OCI-M2 (cell line): ENCODE measurements around the gene NFKB2.

Source experiments
- DNase-seq: peaks from one replicate; lab custom pipeline; 2025; ENCODE audit not compliant: unreplicated experiment; lab: John Stamatoyannopoulos, UW

NFKB2 gene

DNA sequence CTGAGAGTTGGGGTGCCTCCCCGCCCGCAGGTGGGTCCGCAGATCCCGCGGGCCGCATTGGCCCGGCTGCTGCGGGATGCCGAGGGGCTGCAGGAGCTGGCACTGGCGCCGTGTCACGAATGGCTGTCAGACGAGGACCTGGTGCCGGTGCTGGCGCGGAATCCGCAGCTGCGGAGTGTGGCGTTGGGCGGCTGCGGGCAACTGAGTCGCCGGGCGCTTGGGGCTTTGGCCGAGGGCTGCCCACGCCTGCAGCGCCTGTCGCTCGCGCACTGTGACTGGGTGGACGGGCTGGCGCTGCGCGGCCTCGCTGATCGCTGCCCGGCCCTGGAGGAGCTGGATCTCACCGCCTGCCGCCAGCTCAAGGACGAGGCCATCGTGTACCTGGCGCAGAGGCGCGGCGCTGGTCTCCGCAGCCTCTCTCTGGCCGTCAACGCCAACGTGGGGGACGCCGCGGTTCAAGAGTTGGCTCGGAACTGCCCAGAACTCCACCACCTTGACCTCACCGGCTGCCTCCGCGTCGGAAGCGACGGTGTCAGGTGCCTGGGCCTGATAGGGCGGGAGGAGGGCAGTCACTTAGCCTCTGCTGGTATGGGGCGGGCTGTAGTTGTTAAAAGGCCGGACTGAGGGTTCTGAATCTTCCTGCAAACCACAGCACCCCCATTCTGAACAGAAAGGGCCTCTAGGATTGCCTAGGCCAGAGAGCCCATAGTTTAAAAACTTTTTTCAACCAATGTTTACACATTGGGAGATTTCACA lies 26.4 kb downstream of the NFKB2 start:
- DNase-seq = no peak

DNA sequence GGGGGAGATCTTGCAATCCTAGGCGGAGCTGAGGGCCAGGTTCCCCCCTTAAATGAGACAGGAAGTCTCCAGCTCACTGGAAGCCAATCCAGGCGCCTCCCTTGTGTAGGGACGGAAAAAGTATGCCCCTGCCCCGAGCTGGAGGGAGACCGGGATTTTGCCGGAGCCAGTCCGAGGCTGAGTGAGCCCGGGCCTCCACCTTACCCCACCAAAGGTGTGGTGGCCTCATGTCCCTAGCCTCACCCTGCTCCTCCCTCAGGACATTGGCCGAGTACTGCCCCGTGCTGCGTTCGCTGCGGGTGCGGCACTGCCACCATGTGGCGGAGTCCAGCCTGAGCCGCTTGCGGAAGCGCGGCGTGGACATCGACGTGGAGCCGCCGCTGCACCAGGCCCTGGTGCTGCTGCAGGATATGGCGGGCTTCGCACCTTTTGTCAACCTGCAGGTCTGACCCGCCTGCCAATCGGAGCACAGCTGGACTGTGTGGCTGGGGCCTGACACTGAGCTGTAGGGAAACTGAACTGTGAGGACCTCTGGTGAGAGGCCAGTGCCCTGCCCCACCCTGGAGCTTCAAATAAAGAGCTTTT lies 27.1 kb downstream of the NFKB2 start:
- no peak for DNase-seq

DNA sequence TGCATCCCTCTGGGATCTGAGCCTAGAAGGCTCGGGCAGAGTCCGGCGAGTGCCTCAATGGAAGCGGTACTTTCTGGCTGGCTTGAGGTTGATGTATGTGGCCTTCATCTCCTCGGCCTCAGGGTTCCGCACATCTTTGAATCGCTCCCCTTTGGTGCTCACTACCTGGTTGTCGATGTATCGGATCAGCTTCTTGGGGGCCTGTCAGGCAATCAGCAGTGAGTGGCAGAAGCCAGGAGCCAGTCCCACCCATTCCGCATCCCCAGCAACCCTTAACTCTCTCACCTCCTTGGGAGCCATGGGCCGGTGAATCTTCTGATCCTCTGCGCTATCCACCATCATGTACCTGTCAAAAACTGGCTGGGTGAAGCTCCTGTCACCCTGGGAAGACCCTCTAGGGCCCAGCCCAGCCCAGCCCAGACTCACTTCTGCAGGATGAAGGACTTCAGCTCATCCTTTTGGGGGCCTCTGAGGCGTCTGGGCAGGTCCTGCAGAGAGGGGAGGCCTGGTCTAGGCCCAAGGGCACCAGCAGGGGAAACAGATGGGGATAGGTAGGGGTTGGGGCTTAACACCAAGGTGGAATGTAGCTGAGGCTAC lies 28.0 kb downstream of the NFKB2 start:
- DNase-seq = no peak

DNA sequence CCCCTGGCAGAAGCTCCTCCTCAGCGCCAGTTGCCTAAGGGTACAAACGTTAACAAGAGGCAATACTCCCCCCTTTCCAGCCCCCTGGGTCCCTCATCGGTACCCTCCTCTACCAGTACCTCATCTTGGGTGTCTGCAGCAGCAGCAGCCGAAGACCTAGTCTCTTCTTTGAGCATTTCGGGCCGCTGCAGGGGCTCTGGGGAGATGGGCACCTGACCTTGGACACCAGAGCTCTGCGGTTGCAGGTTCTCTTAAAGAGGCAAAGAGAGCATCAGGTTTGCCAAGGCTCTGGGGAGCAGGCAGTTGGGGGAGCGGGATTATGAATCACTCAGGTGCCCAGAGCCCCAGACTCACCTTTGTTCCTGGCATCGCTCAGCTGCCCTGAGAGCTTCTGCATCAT lies 28.6 kb downstream of the NFKB2 start:
- DNase-seq = no peak

DNA sequence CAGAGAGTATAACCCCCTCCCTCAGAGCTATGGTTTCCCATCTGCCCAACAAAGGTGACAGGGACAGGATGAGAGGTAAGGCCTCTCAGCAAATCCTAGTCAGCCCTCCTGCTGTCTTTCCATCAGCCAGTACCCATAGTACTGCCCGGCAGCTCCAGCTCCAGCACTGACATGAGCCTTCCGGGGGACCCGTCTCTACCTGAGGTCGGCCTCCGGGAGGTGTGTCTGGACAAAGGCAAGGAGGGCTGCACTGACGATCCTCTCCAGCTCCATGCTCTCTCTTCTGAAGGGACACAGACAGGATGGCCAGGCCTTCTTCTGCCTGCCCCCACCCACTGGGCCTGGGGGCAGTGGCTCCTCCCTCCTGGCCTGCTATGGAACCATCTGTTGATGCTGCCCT lies 29.4 kb downstream of the NFKB2 start:
- no peak for DNase-seq

DNA sequence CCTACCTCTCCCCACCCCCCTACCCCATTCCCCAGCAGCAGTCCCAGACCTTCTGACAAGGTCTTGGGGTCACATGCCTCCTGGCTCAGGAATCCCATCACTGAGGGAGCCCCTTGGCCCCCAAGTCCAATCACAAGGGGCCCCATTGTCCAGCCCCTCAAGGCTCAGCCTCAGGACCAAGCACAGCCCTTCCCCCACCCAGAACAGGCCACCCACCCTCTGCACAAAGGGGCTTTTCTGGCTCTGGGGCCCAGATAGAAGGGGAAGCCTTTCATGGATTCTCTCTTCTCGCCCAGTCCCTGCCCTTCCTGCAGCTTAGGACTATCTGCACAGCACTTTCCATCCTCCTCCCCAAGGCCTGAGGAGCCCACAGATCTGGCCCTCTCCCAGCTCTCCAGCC lies 29.9 kb downstream of the NFKB2 start:
- no peak for DNase-seq

DNA sequence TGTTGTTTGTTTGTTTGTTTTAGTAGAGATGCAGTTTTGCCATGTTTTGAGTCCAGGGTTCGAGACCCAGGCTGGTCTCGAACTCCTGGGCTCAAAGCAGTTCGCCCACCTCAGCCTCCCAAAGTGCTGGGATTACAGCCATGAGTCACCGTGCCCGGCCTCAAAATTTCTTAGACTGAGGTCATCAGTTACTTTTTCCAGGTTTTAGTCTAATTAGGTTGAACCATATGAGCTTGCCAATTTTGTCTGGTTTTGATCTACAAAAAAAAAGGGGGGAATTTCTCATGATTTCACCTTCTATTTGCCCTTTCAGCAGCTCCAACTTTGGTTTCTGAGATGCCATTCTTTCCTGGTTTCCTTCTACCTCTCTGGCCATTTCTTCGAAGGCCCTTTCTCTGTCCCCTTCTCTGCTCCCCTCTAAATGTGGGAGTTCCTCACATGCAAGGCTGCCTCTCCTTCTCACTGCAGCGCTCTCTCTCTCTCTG lies 31.3 kb downstream of the NFKB2 start:
- DNase-seq = no peak

DNA sequence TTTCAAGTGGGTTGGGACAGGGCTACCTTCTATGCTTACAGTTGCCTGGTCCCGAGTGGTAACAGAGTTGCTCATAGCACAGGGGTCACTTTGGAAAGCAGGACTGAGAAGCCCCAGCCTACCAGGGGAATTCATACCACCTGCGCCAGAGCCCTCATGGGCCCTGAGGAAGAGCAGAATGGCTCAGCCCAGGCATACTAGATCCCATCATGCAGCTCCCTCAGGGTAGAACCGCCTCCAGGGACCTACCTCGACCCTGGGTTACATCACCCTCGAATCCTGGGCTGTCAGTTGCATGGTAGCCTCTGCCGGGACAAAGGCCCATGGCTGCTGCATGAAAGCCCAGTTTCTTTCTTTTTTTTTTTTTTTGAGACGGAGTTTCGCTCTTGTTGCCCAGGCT lies 34.0 kb downstream of the NFKB2 start:
- DNase-seq = no peak

DNA sequence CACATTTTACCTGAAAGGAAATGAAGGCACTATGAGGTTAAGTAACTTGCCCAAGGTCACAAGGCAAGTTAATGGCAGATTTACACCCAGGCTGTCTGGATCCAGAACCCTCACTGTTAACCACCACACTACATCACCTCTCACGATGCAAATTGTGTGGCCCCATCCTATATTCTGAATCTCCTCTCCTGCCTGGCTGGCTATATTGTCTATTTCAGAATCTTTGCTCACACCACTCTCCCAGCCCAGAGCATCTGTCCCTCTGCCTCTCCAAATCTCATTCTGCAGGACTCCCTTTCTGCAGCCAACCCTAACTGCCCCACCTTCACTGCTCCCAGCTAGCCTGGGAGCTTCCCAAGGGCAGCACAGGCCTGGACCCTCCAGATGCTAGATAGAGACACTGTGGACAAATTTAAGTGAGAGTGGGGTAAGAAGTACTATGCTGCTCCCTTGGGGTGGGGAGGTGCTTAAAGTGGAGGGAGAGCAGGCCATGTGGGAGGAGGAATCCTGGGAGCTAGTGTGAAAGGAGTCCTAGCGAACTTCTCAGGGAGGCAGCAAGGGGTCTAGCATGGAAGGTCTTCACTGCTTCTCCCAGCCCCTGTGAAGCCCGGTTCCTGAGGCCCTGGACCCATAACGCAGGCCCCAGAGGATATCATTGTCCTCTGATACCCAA lies 36.1 kb downstream of the NFKB2 start:
- DNase-seq = no peak

DNA sequence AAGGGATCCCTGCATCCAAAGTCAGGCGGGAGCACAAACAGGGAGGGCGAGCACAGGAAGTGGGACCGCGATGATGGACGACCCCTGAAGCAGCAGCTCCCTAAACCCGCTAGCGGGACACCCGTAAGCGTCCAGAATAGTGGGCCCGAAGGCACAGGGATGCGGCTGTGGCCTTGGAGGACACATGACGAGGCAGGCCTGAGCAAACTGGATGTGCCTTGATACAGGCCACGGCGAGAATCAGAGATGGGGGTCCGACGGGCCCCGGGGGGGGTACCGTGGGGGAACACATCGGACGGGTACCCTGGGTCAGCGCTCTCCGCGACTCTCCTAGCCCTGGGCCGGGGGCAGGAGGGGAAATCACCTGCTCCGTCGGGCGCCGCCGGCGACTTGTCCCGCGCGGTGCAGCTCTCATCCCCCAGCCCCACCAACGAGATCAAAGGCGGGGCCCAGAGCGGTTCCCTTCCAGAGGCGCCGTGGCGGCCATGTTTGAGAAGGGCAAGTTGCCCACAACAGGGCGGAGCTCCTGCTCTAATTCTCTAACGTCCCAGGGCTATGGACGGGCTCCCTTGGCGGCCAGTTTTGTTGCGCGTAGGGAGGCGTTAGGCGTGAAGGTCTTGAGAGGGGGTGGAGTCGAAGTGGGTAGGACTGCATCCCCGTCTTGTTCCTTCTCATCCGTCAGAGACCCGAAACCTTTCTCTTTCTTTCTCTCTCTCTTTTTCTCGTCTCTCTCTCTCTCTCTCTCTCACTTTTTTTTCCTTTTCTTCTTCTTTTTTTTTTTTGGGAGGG lies 36.9 kb downstream of the NFKB2 start, which contains the start of gene CUEDC2:
Gene CUEDC2, minus strand, starts transcription at position 413 of the 789 bp plus-strand sequence. CDS start 7,386 bp downstream, outside the sequence.
- DNase-seq = peak; percentile 95

DNA sequence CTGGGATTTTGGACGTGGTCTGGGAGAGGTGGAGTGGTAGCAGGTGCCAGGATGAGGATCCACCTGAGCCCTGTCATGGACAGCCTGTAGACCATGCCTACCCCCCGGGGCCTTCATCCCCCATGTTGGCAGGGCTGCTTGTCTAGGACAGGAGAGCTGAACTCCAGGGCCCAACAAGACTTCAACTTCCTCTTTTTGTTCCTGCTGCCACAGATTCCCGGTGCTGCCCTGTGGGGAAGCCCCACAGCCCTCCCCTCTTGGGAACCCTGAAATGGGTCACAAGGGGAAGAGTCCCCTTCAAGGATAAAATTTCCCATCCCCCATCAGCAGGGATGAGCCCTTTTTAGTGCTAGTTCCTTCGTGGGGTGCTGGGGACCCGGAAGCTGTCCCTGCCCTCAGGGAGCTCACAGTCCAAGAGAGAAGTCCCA lies 38.1 kb downstream of the NFKB2 start:
- no peak for DNase-seq

DNA sequence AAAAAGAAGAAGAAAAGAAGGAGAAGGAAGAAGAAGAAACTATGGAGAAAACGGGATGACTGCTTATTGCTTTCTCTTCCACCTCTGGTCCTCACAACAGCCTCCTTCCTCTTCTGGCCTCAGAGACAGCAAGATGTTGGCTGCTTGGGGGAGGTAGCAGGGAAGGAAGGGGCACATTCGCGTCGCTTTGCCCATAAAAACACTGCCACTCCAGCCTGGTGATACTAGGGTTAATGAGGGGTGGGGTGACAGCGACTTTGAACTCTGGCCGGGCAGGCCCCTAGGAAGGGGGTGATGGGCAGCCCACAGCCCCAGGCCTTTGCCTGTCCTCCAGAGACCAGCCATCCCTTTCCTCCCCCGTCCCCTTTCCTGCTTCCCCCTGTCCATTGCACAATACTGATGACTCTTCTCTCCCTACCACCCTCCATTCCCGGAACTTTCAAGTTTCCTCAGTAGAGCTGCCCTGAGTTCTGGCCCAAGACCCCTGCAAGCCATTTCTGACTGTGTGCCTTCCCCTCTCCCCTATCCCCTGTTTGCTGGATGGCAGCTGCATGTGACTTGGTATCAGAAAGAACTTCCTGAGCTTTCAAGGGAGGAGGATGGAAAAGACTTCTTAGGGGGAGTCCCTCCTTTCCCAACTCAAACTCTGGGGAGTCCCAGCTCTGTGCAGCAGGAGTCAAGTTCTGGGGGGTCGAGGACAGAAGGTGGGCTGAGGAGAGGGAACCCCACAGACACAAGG lies 39.1 kb downstream of the NFKB2 start:
- DNase-seq = no peak

DNA sequence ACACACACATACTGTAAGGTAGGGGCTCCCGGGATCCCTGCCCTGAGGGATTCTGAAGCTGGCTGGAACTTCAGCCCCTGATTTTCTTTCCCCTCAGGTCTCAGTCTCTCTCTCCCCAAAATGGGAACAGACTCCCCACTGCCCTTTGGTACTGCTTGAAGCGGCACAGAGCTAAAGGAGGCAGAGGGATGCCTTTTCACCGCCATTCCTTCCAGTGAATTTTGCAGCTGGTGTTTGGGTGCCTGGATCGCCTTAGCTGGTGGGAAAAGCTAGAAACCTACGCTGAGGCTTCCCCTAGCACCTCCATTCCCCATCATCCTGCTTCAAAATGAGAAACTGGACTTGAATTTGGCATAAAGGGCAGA lies 39.6 kb downstream of the NFKB2 start:
- DNase-seq = no peak

DNA sequence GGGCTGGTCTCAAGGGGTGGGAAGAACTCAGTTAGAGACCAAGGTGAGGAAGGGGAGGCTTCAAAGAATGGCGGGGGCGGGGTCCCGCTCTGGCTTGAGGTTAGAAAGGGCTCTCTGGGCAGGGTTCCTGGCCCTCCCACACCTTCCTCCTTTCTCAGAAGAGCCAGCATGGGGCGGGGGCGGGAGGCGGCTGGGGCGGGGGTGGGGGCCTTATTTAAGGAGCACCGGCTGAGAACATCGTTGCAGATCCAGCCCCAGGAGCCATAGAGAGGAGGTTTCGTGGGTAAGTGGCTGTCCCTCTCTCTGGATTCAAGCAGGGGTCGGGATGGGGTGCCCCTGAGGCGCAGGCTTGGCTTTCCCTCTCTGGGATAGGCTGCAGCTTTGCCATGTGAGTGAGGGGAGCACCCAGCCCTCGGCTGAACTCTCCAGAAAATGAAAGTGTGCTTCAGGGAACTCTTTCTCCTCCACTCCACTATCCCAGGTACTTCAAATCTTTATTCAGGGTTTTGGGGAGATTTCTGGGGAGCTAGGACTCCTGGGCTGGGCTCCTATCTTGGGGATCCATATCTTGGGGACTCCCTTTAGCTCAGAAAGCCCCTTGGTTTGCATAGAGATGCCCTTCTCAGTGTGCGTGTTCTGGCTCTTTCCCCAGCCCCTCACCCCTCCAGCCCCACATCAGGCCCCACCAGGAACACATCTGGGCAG lies 40.2 kb downstream of the NFKB2 start:
- no peak for DNase-seq

DNA sequence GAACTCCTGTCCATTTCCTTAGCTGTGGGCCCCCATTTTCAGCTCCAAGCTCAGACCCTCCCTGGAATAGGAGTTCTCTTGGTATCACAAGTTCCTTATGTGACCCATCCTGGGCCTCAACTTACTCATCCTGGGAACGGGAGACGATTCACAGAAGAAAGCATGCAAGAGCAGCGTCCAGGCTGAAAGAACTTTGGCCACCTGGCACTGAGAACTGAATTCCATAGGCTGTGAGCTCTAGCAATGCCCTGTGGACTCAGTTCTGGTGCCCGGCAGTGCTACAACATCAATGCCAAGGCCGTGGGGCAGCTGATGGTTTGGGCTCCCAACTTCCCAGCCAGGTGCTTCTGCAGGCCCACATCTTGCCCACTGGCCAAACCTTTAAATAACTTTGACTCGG lies 40.8 kb downstream of the NFKB2 start:
- DNase-seq = no peak

DNA sequence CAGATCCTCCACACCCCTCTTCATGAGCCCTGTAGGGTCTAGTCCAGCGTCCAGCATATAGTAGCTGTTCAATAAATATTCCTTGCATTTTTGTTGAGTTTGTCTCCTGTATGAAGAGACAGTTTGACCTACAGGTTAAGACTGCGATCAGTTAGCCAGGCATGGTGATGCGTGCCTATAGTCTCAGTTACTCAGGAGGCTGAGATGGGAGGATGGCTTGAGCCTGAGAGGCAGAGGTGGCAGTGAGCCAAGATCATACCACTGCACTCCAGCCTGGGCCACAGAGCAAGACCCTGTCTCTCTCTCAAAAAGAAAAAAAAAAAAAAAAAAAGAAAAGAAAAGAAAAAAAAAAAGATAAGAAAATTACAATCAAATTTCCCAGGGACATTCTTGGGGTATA lies 42.0 kb downstream of the NFKB2 start:
- no peak for DNase-seq

DNA sequence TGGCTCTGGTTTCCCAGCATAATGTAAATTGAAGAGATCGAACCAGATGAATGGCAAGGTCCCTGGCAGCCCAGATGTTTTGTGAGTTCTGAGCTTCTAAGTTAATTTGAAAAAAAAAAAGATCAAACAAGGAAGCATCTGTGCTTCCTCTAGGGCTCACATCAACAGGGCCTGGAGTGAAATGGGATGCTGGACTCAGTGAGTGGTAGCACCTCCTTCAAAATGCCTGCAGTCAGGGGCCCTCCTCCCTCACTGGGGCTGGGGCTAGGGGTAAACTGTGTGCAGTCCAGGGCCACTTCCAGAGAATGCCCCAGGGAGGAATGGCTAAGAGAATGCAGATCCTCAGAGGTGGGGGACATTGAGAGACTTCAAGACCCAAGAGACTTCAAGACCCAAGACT lies 42.9 kb downstream of the NFKB2 start:
- no peak for DNase-seq

DNA sequence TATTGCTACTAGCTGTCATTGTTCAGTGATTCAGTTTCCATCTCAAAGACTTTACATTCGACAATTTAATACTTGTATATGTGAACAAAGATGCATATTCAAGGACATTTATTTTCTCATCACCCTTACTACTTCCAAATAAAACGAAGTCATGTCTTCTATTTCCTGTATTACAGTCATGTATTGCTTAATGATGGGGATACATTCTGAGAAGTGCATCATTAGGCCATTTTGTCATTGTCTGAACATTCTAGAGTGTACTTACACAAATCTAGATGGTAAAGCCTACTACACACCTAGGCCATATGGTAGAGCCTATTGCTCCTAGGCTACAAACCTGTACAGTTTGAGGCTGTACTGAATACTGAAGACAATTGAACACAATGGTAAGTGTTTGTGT lies 49.3 kb downstream of the NFKB2 start:
- no peak for DNase-seq

DNA sequence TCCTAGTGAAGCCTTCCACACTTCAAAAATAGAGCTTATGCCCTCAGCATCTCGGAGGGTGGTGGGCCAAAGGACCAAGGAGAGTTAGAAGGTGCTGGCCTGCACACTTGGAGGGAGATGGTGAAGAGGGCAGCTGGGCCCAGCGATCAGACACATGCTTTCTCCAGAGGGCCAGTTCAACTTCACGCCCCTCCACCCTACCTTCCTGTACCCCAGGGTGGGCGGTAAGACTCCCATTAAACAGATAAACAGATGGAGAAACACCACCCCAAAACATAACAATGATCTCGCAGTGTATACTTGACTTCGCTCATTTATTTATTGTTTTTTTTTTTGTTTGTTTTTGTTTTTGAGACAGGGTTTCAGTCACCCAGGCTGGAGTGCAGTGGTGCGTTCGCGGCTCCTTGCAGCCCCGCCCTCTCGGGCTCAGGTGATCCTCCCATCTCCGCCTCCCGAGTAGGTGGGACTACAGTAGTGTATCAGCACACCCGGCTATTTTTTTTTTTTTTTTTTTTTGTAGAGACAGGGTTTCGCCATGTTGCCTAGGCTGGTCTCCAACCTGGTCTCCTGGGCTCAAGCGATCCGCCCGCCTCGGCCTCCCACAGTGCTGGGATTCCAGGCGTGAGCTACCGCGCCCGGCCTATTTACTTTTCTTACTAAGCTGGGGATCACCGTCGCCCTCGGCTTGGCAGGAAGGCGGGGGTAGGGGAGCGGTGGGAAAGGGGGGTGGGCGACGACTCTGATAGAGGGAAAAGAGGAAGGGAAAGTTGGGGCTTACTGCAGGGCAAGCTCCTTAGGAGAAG lies 54.0 kb downstream of the NFKB2 start:
- DNase-seq = peak; percentile 49
